GM18519 (cell line): ENCODE results near the gene CLDN19.

Experiments used
- ATAC-seq: cut with Tn5 transposase; IDR thresholded peaks from one replicate; pipeline ENCODE4 v1.9.1; 2021; ENCODE audit warnings: mild to moderate bottlenecking, moderate library complexity; ENCODE audit not compliant: unreplicated experiment, low FRiP score

The CLDN19 gene

GRCh38 chr1:42739753-42740700 lies at the start of gene CLDN19:
Gene CLDN19 (minus strand): TSS chr1:42740236. CDS start chr1:42740063, 173 bp downstream.
- no peak for ATAC-seq

GRCh38 chr1:42788021-42788420 lies 48.0 kb upstream of the CLDN19 start:
- ATAC-seq: no peak

- ATAC-seq: no peak
Observed at GRCh38 chr1:42786097-42786496, 46.1 kb upstream of the CLDN19 start.

GRCh38 chr1:42784946-42785693 lies 45.1 kb upstream of the CLDN19 start, which contains the start of gene TMEM269:
Gene TMEM269 (plus strand): TSS chr1:42784991. CDS start chr1:42789894, 4,903 bp downstream.
- ATAC-seq: no peak

GRCh38 chr1:42784547-42784945 lies 44.5 kb upstream of the CLDN19 start:
- ATAC-seq: no peak

- ATAC-seq: no peak
Observed at GRCh38 chr1:42783092-42783491, 43.1 kb upstream of the CLDN19 start.

- no peak for ATAC-seq
Observed at GRCh38 chr1:42780176-42780575, 40.1 kb upstream of the CLDN19 start.

- no peak for ATAC-seq
Observed at GRCh38 chr1:42779725-42780124, 39.7 kb upstream of the CLDN19 start.

- no peak for ATAC-seq
Observed at GRCh38 chr1:42777852-42778251, 37.8 kb upstream of the CLDN19 start.

- ATAC-seq: no peak
Observed at GRCh38 chr1:42776502-42776901, 36.5 kb upstream of the CLDN19 start.

- no peak for ATAC-seq
Observed at GRCh38 chr1:42774928-42775526, 35.0 kb upstream of the CLDN19 start.

- no peak for ATAC-seq
Observed at GRCh38 chr1:42773420-42773819, 33.4 kb upstream of the CLDN19 start.

- no peak for ATAC-seq
Observed at GRCh38 chr1:42769811-42770210, 29.8 kb upstream of the CLDN19 start.

- ATAC-seq: no peak
Observed at GRCh38 chr1:42768172-42768571, 28.1 kb upstream of the CLDN19 start.

- ATAC-seq: no peak
Observed at GRCh38 chr1:42767510-42768000, 27.5 kb upstream of the CLDN19 start.

- ATAC-seq: peak; percentile 85
Observed at GRCh38 chr1:42766741-42767509, 26.9 kb upstream of the CLDN19 start, which contains the start of the genes C1orf50 and P3H1. Gene C1orf50 (plus strand): TSS chr1:42767249. CDS start chr1:42767312, 63 bp downstream. Gene P3H1 (minus strand): TSS chr1:42767028. CDS start chr1:42766971, 57 bp downstream.

- ATAC-seq: peak; percentile 21
Observed at GRCh38 chr1:42765832-42766740, 26.1 kb upstream of the CLDN19 start.

GRCh38 chr1:42765269-42765668 lies 25.2 kb upstream of the CLDN19 start:
- ATAC-seq: no peak

GRCh38 chr1:42762269-42762668 lies 22.2 kb upstream of the CLDN19 start:
- no peak for ATAC-seq
